OCI-LY3 (cell line): Measurements from ENCODE around the gene GNAI2.

Experiments used
- H2AFZ ChIP-seq: fragments of 200-600, 300-600 bp; shearing (Covaris generic); 2 replicates; pipeline ENCODE4 v1.6.0; 2014; ENCODE audit warnings: antibody characterized with exemption, low read depth, low read length
- H3K27ac ChIP-seq: fragments of 200-600, 300-600 bp; sonication (generic); 2 replicates; pipeline ENCODE4 v1.5.1; 2014; ENCODE audit warnings: mild to moderate bottlenecking, low read length, moderate library complexity, mixed read lengths
- H3K27me3 ChIP-seq: fragments of 200-600, 300-600 bp; sonication (generic); 2 replicates; pipeline ENCODE4 v1.6.1; 2014; ENCODE audit warnings: low read depth, low read length, mixed read lengths
- H3K36me3 ChIP-seq: fragments of 200-600, 300-600 bp; sonication (generic); replicated peaks from 2 replicates; pipeline ENCODE3; 2014; ENCODE audit warnings: low read depth, low read length, mixed read lengths
- H3K4me1 ChIP-seq: fragments of 300-600, 200-600 bp; sonication (generic); 2 replicates; pipeline ENCODE4 v1.6.1; 2014; ENCODE audit warnings: low read length, mixed read lengths
- H3K4me2 ChIP-seq: fragments of 200-600, 300-600 bp; sonication (generic); 2 replicates; pipeline ENCODE4 v1.6.1; 2014; ENCODE audit warnings: low read length, mixed read lengths
- H3K4me3 ChIP-seq: fragments of 300-600, 200-600 bp; sonication (generic); 2 replicates; pipeline ENCODE4 v1.5.1; 2014; ENCODE audit warnings: antibody characterized with exemption, mild to moderate bottlenecking, low read length, moderate library complexity
- H3K79me2 ChIP-seq: fragments of 300-600, 200-600 bp; shearing (Covaris generic); 2 replicates; pipeline ENCODE4 v1.6.1; 2014; ENCODE audit warnings: mild to moderate bottlenecking, low read length, mixed read lengths
- H3K9ac ChIP-seq: fragments of 300-600, 200-600 bp; shearing (Covaris generic); 2 replicates; pipeline ENCODE4 v1.6.0; 2014; ENCODE audit warnings: mild to moderate bottlenecking, low read length, moderate library complexity
- H3K9me3 ChIP-seq: fragments of 200-600, 300-600 bp; shearing (Covaris generic); 2 replicates; pipeline ENCODE4 v1.6.1; 2014; ENCODE audit warnings: low read length, mixed read lengths; ENCODE audit not compliant: insufficient read depth
- H4K20me1 ChIP-seq: fragments of 200-600, 300-600 bp; sonication (generic); 2 replicates; pipeline ENCODE4 v1.6.1; 2016; ENCODE audit warnings: low read length, mixed read lengths; ENCODE audit not compliant: insufficient read depth
- CTCF ChIP-seq: fragments of 200-600, 300-600 bp; sonication (generic); IDR thresholded peaks from 2 replicates; pipeline ENCODE4 v1.5.1; 2014; ENCODE audit warnings: antibody characterized with exemption, low read length, low read depth
- EZH2phosphoT487 ChIP-seq: fragments of 200-600 bp; shearing (Covaris generic); IDR thresholded peaks from 2 replicates; pipeline ENCODE4 v1.6.1; 2018; ENCODE audit warnings: antibody characterized with exemption, mixed run types, low read depth

The GNAI2 gene

GRCh38 chr3:50266836-50267235 is 30.8 kb downstream of the GNAI2 start:
- Histone ChIP-seq H2AFZ (no peak overlapping the region), H3K27me3 (peaks cover 26% of the 10 kb centered on the region), H3K4me2 (no peak overlapping the region), H3K36me3 (no peaks in the 10 kb centered on the region), H3K79me2 (no peaks in the 10 kb centered on the region), H3K9me3 (no peaks in the 10 kb centered on the region), H4K20me1 (no peaks in the 10 kb centered on the region), H3K9ac (no peak overlapping the region), H3K4me3 (no peak overlapping the region), H3K27ac (no peak overlapping the region), H3K4me1 (no peaks in the 10 kb centered on the region)
- no peak for TF ChIP-seq CTCF
- TF ChIP-seq EZH2phosphoT487 = no peak

GRCh38 chr3:50267280-50267913 is 31.4 kb downstream of the GNAI2 start:
- peaks cover 26% of the 10 kb centered on the region for H3K27me3 ChIP-seq
- TF ChIP-seq EZH2phosphoT487 (no peak), CTCF (no peak)
- H3K4me2 ChIP-seq = no peak overlapping the region
- no peak overlapping the region for H3K4me3 ChIP-seq
- H3K27ac ChIP-seq = no peak overlapping the region
- H3K79me2 ChIP-seq = no peaks in the 10 kb centered on the region
- H3K9me3 ChIP-seq = no peaks in the 10 kb centered on the region
- no peak overlapping the region for H2AFZ ChIP-seq
- H4K20me1 ChIP-seq = no peaks in the 10 kb centered on the region
- H3K36me3 ChIP-seq = no peaks in the 10 kb centered on the region
- H3K4me1 ChIP-seq = peaks cover 2% of the 10 kb centered on the region; the same call in 1 of the 2 replicates
- no peak overlapping the region for H3K9ac ChIP-seq

GRCh38 chr3:50268276-50268675 is 32.3 kb downstream of the GNAI2 start:
- peaks cover 26% of the 10 kb centered on the region for H3K27me3 ChIP-seq
- H3K9ac ChIP-seq = no peak overlapping the region
- H3K36me3 ChIP-seq = no peaks in the 10 kb centered on the region
- H3K4me2 ChIP-seq = no peak overlapping the region
- H3K4me1 ChIP-seq = peaks cover 7% of the 10 kb centered on the region; the same call in 1 of the 2 replicates
- H2AFZ ChIP-seq = no peak overlapping the region
- no peaks in the 10 kb centered on the region for H3K79me2 ChIP-seq
- TF ChIP-seq EZH2phosphoT487 (no peak), CTCF (no peak)
- H3K4me3 ChIP-seq = no peak overlapping the region
- H3K9me3 ChIP-seq = no peaks in the 10 kb centered on the region
- no peak overlapping the region for H3K27ac ChIP-seq
- no peaks in the 10 kb centered on the region for H4K20me1 ChIP-seq

GRCh38 chr3:50268703-50269451 is 32.9 kb downstream of the GNAI2 start, which contains the start of gene SEMA3B:
Gene SEMA3B (plus strand): TSS chr3:50269147. CDS start chr3:50269241, 94 bp downstream.
- Histone ChIP-seq H3K79me2 (no peaks in the 10 kb centered on the region), H3K4me1 (peaks cover 9% of the 10 kb centered on the region; the same call in 1 of the 2 replicates), H3K27me3 (peaks cover 28% of the 10 kb centered on the region), H3K9me3 (no peaks in the 10 kb centered on the region), H3K4me2 (no peak within 1 kb of the TSS), H3K4me3 (no peak within 1 kb of the TSS), H3K36me3 (no peaks in the 10 kb centered on the region), H4K20me1 (no peaks in the 10 kb centered on the region), H3K9ac (no peak within 1 kb of the TSS), H2AFZ (no peak within 1 kb of the TSS), H3K27ac (no peak within 1 kb of the TSS)
- no peak for TF ChIP-seq CTCF
- no peak for TF ChIP-seq EZH2phosphoT487
